ENCODE measurements around the gene SEPTIN8.

SEPTIN8 gene

GRCh38 chr5:132777209-132778069 is at the start of gene SEPTIN8:
TSS of gene SEPTIN8 (minus strand) at chr5:132777239. CDS start at chr5:132777137, 102 bp downstream.
- no peak for DNase-seq (ENCODE audit: low read depth)

- no peak for DNase-seq (ENCODE audit: low read depth)
These were observed 49.5 kb upstream of the SEPTIN8 start for GRCh38 chr5:132826424-132827082.

GRCh38 chr5:132825834-132826391 is 48.9 kb upstream of the SEPTIN8 start:
- no peak for DNase-seq (ENCODE audit: low read depth)

GRCh38 chr5:132825033-132825833 is 48.2 kb upstream of the SEPTIN8 start:
- DNase-seq (ENCODE audit: low read depth): no peak

GRCh38 chr5:132824426-132824825 is 47.4 kb upstream of the SEPTIN8 start:
- no peak for DNase-seq (ENCODE audit: low read depth)

- no peak for DNase-seq (ENCODE audit: low read depth)
These were observed 46.5 kb upstream of the SEPTIN8 start for GRCh38 chr5:132823481-132824050.

- DNase-seq (ENCODE audit: low read depth): no peak
These were observed 45.8 kb upstream of the SEPTIN8 start for GRCh38 chr5:132822650-132823480.

GRCh38 chr5:132821791-132822190 is 44.8 kb upstream of the SEPTIN8 start:
- no peak for DNase-seq (ENCODE audit: low read depth)

- DNase-seq (ENCODE audit: low read depth): no peak
These were observed 44.3 kb upstream of the SEPTIN8 start for GRCh38 chr5:132821350-132821749.

- DNase-seq (ENCODE audit: low read depth): peak; percentile 85
These were observed 43.2 kb upstream of the SEPTIN8 start for GRCh38 chr5:132820162-132820754.

- DNase-seq (ENCODE audit: low read depth): no peak
These were observed 42.4 kb upstream of the SEPTIN8 start for GRCh38 chr5:132819468-132819867.

- DNase-seq (ENCODE audit: low read depth): no peak
These were observed 40.0 kb upstream of the SEPTIN8 start for GRCh38 chr5:132817011-132817410.

GRCh38 chr5:132816554-132816953 is 39.5 kb upstream of the SEPTIN8 start:
- DNase-seq (ENCODE audit: low read depth): no peak

GRCh38 chr5:132816083-132816482 is 39.0 kb upstream of the SEPTIN8 start:
- no peak for DNase-seq (ENCODE audit: low read depth)

GRCh38 chr5:132815454-132815853 is 38.4 kb upstream of the SEPTIN8 start:
- no peak for DNase-seq (ENCODE audit: low read depth)

GRCh38 chr5:132814503-132815294 is 37.7 kb upstream of the SEPTIN8 start:
- DNase-seq (ENCODE audit: low read depth): no peak

- DNase-seq (ENCODE audit: low read depth): no peak
These were observed 36.8 kb upstream of the SEPTIN8 start for GRCh38 chr5:132813599-132814502.

- no peak for DNase-seq (ENCODE audit: low read depth)
These were observed 36.0 kb upstream of the SEPTIN8 start, which contains the start of gene SOWAHA for GRCh38 chr5:132812781-132813598. TSS of gene SOWAHA (plus strand) at chr5:132813302. CDS start at chr5:132813622, 320 bp downstream.
